MM.1S (cell line): ENCODE data around the gene SECISBP2.

Experiments
- DNase-seq: peaks from one replicate; pipeline ENCODE4 v3.0.0-alpha.2; 2015
- H2AFZ ChIP-seq: fragments of 300-600 bp; sonication (generic); 2 replicates; pipeline ENCODE4 v1.6.0; 2016; ENCODE audit warnings: antibody characterized with exemption, low read length
- H3F3A ChIP-seq: fragments of 300-600 bp; sonication (generic); 2 replicates; pipeline ENCODE4 v1.6.1; 2016; ENCODE audit warnings: mild to moderate bottlenecking, antibody characterized with exemption, low read length, moderate library complexity, mixed read lengths; ENCODE audit not compliant: insufficient read depth
- H3K27ac ChIP-seq: fragments of 300-600 bp; sonication (generic); 2 replicates; pipeline ENCODE4 v1.5.1; 2016; ENCODE audit warnings: mild to moderate bottlenecking, low read length
- H3K27me3 ChIP-seq: fragments of 300-600 bp; sonication (generic); replicated peaks from 2 replicates; pipeline ENCODE4 v1.6.0; 2016; ENCODE audit warnings: low read length; ENCODE audit not compliant: insufficient read depth
- H3K36me3 ChIP-seq: fragments of 300-600 bp; sonication (generic); replicated peaks from 2 replicates; pipeline ENCODE4 v1.6.1; 2016; ENCODE audit warnings: mild to moderate bottlenecking, low read length, mixed read lengths; ENCODE audit not compliant: insufficient read depth
- H3K4me1 ChIP-seq: fragments of 300-600 bp; sonication (generic); 2 replicates; pipeline ENCODE4 v1.6.1; 2016; ENCODE audit warnings: low read length, mixed read lengths
- H3K4me2 ChIP-seq: fragments of 300-600 bp; sonication (generic); 2 replicates; pipeline ENCODE4 v1.6.0; 2016; ENCODE audit warnings: low read depth, low read length
- H3K4me3 ChIP-seq: fragments of 300-600 bp; sonication (generic); 2 replicates; pipeline ENCODE4 v1.5.1; 2016; ENCODE audit warnings: low read length, mixed read lengths
- H3K79me2 ChIP-seq: fragments of 300-600 bp; sonication (generic); 2 replicates; pipeline ENCODE4 v1.6.1; 2016; ENCODE audit warnings: mixed run types, low read length, mixed read lengths
- H3K9ac ChIP-seq: fragments of 300-600 bp; sonication (generic); 2 replicates; pipeline ENCODE4 v1.6.1; 2016; ENCODE audit warnings: low read length, mixed read lengths
- H3K9me2 ChIP-seq: fragments of 300-600 bp; sonication (generic); replicated peaks from 2 replicates; pipeline ENCODE4 v1.6.1; 2016; ENCODE audit warnings: mild to moderate bottlenecking, low read length, mixed read lengths; ENCODE audit not compliant: insufficient read depth
- H3K9me3 ChIP-seq: fragments of 300-600 bp; sonication (generic); replicated peaks from 2 replicates; pipeline ENCODE4 v1.6.1; 2016; ENCODE audit warnings: mild to moderate bottlenecking, low read length, mixed read lengths; ENCODE audit not compliant: insufficient read depth
- H4K20me1 ChIP-seq: fragments of 300-600 bp; sonication (generic); 2 replicates; pipeline ENCODE4 v1.6.1; 2016; ENCODE audit warnings: mild to moderate bottlenecking, low read length, moderate library complexity, mixed read lengths; ENCODE audit not compliant: insufficient read depth
- CTCF ChIP-seq: fragments of 300-600 bp; sonication (generic); IDR thresholded peaks from 2 replicates; pipeline ENCODE4 v1.5.1; 2016; ENCODE audit warnings: antibody characterized with exemption, low read length, mixed read lengths
- EZH2 ChIP-seq: fragments of 300-600 bp; sonication (generic); optimal IDR thresholded peaks from 2 replicates; pipeline ENCODE3; 2017; ENCODE audit warnings: low read depth, mild to moderate bottlenecking, antibody characterized with exemption, low read length, mixed read lengths
- EZH2phosphoT487 ChIP-seq: fragments of 300-600 bp; sonication (generic); IDR thresholded peaks from 2 replicates; pipeline ENCODE4 v1.6.1; 2018; ENCODE audit warnings: antibody characterized with exemption, low read length

SECISBP2 gene

GRCh38 chr9:89364666-89365531 lies 46.6 kb downstream of the SECISBP2 start:
- Histone ChIP-seq H3K36me3 (no peaks in the 10 kb centered on the region), H3K27me3 (no peaks in the 10 kb centered on the region), H3K79me2 (no peaks in the 10 kb centered on the region), H4K20me1 (no peaks in the 10 kb centered on the region), H3K4me2 (no peak overlapping the region), H3K9ac (no peak overlapping the region), H3K4me3 (no peak overlapping the region), H2AFZ (no peak overlapping the region), H3K9me2 (no peaks in the 10 kb centered on the region), H3K27ac (no peak overlapping the region), H3K4me1 (no peaks in the 10 kb centered on the region), H3K9me3 (no peaks in the 10 kb centered on the region), H3F3A (peaks cover 3% of the 10 kb centered on the region; the same call in 1 of the 2 replicates)
- no peak for DNase-seq
- TF ChIP-seq CTCF (no peak), EZH2phosphoT487 (no peak), EZH2 (no peak)

GRCh38 chr9:89365532-89365912 lies 47.2 kb downstream of the SECISBP2 start:
- Histone ChIP-seq H3K4me3 (no peak overlapping the region), H3F3A (peaks cover 3% of the 10 kb centered on the region; the same call in 1 of the 2 replicates), H3K27me3 (no peaks in the 10 kb centered on the region), H4K20me1 (no peaks in the 10 kb centered on the region), H3K36me3 (no peaks in the 10 kb centered on the region), H3K9ac (no peak overlapping the region), H3K9me2 (no peaks in the 10 kb centered on the region), H3K27ac (no peak overlapping the region), H3K79me2 (no peaks in the 10 kb centered on the region), H3K4me2 (no peak overlapping the region), H3K9me3 (no peaks in the 10 kb centered on the region), H2AFZ (no peak overlapping the region), H3K4me1 (no peaks in the 10 kb centered on the region)
- DNase-seq: no peak
- TF ChIP-seq EZH2 (no peak), EZH2phosphoT487 (no peak), CTCF (no peak)

GRCh38 chr9:89366711-89367110 lies 48.4 kb downstream of the SECISBP2 start:
- H3F3A ChIP-seq: peaks cover 3% of the 10 kb centered on the region; the same call in 1 of the 2 replicates
- H3K4me1 ChIP-seq: no peaks in the 10 kb centered on the region
- no peak for TF ChIP-seq CTCF
- TF ChIP-seq EZH2: no peak
- TF ChIP-seq EZH2phosphoT487: no peak
- H4K20me1 ChIP-seq: no peaks in the 10 kb centered on the region
- H3K4me2 ChIP-seq: no peak overlapping the region
- no peaks in the 10 kb centered on the region for H3K27me3 ChIP-seq
- H3K9me2 ChIP-seq: no peaks in the 10 kb centered on the region
- H3K27ac ChIP-seq: no peak overlapping the region
- DNase-seq: no peak
- H3K36me3 ChIP-seq: no peaks in the 10 kb centered on the region
- no peak overlapping the region for H2AFZ ChIP-seq
- no peak overlapping the region for H3K4me3 ChIP-seq
- H3K79me2 ChIP-seq: no peaks in the 10 kb centered on the region
- no peak overlapping the region for H3K9ac ChIP-seq
- H3K9me3 ChIP-seq: no peaks in the 10 kb centered on the region
